Brain pericyte (primary cell): ENCODE results near the gene PADI3.

Experiments used
- DNase-seq: peaks from one replicate; pipeline ENCODE4 v3.0.0-alpha.2; 2012; ENCODE audit warnings: low read depth, low spot score

PADI3 gene

DNA sequence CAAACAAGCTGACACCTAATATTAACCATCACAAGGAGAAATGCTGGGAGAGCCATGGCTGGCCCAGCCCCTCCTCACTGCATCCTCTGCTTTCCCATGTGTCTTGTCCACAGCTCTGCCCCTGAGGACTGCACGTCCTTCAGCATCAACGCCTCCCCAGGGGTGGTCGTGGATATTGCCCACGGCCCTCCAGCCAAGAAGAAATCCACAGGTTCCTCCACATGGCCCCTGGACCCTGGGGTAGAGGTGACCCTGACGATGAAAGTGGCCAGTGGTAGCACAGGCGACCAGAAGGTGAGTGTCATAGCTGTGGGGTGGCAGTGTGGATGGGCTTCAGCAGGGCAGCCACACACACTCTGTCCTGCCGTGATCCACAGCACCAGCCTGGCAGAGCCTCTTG, 82.0 kb downstream of the PADI3 start:
- no peak for DNase-seq

DNA sequence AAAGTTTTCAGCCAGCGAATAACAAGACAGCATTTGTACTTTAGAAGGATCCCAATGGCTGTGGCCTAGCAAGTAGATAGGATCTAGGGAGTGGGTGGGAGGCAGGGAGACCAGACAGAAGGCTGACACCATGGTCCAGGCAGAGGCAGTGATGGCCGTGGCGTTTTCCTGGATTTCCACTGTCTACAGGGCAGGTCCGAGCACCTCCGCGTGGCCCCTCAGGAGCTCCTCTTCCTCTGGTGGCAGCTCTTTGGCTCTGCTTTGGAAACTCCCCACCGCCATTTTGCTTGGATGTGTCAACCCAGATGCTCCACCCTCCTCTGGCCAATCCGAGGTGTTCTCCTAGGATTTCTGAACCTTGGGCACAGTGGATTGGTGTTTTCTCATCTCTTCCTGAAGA, 84.2 kb downstream of the PADI3 start:
- DNase-seq, result no peak
